DMS153 treated with DMSO at 0.1 percent for 48 hours (cell line): ENCODE data around the gene EFCAB13.
"Not testable (repeated sequence)": the region's sequence is repeated elsewhere in the genome, so short reads cannot be mapped to it uniquely, and the experiment has no call there.

Source experiments
- DNase-seq: peaks from one replicate; lab custom pipeline; 2025; ENCODE audit not compliant: unreplicated experiment; lab: John Stamatoyannopoulos, UW

The EFCAB13 gene

DNA sequence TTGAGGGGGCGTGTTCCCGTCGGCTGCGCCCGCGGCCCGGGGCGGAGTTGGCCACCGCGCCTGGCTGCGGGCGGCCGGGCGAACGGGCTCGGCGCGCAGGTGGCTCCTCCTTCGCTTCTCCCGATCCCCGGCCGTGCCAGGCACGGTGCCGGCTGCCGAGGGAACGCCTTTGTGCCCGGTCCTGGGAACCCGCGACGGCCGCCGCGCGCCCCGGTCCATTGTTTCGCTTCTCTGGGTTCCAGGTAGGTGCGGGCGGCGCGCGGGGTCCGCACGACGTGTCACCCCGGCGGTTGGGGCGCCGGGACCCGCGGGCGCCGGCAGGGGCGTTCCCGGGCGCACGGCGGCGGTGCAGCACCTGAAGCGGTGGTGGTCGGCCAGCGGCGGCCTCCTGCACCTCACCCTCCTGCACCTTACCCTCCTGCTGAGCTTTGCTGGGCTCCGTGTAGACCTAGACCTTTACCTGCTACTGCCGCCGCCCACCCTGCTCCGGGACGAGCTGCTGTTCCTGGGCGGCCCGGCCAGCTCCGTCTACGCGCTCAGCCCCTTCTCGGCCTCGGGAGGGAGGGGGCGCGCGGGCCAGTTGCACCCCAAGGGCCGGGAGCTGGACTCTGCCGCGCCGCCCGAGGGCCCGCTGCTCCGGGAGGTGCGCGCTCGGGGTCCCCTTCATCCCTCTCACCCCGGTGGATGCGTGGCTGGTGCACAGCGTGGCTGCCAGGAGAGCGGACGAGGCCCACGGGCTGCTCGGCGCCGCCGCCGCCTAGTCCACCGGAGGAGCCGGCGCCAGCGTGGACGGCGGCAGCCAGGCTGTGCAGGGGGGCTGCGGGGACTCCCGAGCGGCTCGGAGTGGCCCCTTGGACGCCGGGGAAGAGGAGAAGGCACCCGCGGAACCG is 99.9 kb downstream of the EFCAB13 start:
- DNase-seq: no peak

- not testable (repeated sequence) for DNase-seq
These were observed 101.5 kb downstream of the EFCAB13 start for GRCh38 chr17:47425233-47425632.

GRCh38 chr17:47425887-47426635 is 102.3 kb downstream of the EFCAB13 start:
- not testable (repeated sequence) for DNase-seq

DNA sequence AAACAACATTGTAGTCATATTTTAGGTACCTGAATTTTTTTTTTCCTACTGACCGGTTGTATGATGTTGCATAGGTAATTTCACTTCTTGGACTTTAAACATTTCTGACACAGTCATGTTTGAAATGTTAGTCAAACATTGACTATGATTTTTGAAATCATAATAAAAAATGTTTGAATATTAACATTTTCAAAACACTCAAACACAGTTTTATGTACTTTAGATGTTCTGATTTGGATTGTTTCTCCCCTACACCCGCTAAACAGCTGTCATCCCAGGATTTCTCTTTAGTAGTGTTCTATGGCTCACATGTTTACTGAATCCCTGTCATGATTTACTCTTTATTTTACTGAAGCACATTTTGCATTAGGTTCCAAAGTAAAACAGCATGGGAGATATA is 104.2 kb downstream of the EFCAB13 start:
- no peak for DNase-seq

GRCh38 chr17:47432240-47432639 is 108.5 kb downstream of the EFCAB13 start:
- DNase-seq: not testable (repeated sequence)

DNA sequence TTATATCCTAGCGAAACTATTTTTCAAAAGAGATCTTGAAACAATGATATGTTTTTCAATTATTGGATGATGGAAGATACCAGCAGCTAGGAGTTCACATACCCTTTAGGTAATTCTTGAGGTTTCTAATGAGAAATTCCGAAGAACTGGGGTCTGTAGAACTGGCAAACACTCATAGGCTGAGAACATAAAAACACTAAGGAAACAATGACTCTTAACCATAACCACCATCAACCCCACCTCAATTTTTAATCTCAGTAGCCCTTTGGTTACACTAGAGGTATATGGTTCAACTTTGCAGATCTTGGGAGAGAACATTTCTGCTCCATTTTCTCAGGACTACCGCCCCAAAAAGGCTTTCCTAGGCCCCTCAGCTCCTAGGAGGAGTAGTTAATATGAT is 141.4 kb downstream of the EFCAB13 start:
- DNase-seq: no peak

DNA sequence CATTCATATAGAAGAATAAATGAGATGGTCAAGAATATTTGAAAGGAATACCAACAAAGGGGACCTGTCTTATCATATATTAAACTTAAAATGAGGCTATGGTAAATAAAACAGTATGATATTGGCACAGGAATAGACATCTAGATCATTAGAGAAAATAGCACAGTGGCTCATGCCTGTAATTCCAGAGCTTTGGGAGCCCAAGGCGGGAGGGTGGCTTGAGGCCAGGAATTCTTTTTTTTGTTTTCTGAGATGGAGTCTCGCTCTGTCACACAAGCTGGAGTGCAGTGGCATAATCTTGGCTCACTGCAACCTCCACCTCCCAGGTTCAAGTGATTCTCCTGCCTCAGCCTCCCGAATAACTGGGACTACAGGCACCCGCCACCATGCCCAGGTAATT is 143.2 kb downstream of the EFCAB13 start:
- not testable (repeated sequence) for DNase-seq

GRCh38 chr17:47470836-47471235 is 147.1 kb downstream of the EFCAB13 start:
- DNase-seq: no peak

GRCh38 chr17:47472073-47472472 is 148.3 kb downstream of the EFCAB13 start:
- DNase-seq: not testable (repeated sequence)
